Hematopoietic multipotent progenitor cell treated with erythropoietin and hydrocortisone succinate and interleukin-3 and kit ligand, for 17 days (in vitro differentiated cells): ENCODE results near the gene HINFP.

Experiments used
- DNase-seq: peaks from one replicate; pipeline ENCODE4 v3.0.0-alpha.2; 2015; ENCODE audit warnings: low spot score

Gene HINFP, protein sequence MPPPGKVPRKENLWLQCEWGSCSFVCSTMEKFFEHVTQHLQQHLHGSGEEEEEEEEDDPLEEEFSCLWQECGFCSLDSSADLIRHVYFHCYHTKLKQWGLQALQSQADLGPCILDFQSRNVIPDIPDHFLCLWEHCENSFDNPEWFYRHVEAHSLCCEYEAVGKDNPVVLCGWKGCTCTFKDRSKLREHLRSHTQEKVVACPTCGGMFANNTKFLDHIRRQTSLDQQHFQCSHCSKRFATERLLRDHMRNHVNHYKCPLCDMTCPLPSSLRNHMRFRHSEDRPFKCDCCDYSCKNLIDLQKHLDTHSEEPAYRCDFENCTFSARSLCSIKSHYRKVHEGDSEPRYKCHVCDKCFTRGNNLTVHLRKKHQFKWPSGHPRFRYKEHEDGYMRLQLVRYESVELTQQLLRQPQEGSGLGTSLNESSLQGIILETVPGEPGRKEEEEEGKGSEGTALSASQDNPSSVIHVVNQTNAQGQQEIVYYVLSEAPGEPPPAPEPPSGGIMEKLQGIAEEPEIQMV

DNA sequence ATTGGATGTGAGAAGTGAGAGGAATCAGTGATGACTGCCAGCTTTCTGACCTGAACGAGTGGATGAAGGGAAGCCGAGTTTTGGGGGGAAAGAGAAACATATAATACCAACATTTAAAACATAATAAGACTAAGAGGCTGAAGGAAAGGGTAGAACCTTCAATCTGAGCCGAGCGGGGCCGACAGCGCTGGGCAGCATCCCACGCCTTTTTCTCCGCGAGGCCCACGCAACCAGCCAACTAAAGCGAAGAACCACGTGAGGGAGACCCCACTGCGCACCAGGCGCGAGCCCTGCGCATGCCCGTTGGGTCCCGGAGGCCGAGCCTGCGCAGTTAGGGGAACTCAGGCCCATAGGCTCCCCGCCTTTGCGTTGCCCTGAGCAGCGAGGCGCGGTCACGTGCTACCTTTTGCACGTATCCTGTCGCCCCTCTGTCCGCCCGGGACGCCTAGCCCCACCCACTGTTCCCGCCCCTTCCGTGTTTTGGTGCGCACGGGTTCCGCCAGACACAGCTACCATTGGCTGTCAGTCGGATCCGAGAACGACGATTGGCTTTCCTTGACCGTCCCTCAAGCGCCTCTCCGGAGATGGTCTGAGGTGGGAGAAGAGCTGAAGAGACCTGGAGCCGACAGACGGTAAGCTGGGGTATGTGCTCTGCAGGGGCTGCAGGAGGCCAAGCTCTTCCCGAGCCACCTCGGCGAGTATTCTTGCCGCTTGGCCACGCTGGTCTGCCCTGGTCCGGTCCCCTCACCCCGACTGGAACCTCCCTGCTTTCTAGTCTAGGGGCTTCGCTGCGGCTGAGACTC lies at the start of gene HINFP:
Gene HINFP, plus strand, starts transcription at position 573 of the 803 bp plus-strand sequence. CDS start 5,365 bp downstream, outside the sequence.
- DNase-seq: peak; percentile 99

DNA sequence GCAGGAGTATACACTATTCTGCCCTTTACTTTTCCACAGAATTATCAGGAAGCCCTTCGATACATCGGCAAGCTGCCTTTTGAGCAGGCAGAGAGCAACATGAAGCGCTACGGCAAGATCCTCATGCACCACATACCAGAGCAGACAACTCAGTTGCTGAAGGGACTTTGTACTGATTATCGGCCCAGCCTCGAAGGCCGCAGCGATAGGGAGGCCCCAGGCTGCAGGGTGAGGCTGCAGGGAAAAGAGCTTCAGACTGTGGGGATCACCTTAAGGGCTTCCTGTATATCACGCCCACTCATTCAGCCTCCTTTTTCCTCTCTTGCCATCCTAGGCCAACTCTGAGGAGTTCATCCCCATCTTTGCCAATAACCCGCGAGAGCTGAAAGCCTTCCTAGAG lies 43.5 kb upstream of the HINFP start:
- no peak for DNase-seq

DNA sequence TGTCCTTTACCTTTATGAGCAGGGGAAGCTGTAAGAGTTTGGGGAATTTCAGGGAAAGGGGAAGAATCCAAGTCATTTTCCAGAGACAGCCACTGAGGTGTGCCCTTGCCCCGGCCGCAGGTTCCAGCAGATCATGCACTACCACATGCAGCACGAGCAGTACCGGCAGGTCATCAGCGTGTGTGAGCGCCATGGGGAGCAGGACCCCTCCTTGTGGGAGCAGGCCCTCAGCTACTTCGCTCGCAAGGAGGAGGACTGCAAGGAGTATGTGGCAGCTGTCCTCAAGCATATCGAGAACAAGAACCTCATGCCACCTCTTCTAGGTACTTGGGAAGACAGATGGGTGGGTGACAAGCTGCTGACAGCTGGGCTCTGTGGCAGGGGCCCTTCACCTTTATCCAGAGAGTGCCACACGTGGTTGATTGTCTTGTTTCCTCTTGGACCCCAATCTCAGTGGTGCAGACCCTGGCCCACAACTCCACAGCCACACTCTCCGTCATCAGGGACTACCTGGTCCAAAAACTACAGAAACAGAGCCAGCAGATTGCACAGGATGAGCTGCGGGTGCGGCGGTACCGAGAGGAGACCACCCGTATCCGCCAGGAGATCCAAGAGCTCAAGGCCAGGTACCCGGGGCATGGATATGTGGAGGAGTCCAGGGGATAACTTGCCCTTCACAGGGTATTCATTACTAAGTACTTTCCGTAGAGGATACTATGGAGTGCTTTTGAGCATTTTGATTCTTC lies 42.5 kb upstream of the HINFP start:
- DNase-seq: no peak

DNA sequence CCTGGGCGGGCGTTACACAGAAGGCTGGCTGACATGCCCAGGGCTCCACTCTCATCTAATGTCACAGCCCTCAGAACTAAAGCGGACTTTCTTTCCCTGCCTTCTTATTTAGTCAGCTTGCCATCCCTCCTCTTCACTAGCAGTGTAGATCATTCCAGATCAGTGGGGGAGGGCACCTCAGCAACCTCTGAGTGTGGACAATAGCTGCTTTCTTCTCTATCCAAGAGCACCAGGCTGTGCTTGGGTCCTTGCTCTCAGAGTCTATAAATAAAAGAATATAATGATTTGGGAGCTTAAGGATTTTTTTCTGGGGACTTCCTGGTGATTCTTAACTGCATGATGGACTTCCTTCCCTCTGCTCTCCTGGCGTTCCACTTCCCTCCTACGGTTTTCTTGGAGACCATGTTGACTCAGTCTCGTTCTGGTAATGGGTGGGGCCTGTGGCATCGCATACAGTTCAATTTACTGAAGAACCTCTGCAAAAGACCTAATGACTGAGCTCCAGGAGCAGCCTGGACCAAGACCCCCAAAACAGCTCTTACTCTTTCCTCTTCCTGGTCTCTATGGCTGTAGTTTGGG lies 39.6 kb upstream of the HINFP start:
- DNase-seq: no peak

DNA sequence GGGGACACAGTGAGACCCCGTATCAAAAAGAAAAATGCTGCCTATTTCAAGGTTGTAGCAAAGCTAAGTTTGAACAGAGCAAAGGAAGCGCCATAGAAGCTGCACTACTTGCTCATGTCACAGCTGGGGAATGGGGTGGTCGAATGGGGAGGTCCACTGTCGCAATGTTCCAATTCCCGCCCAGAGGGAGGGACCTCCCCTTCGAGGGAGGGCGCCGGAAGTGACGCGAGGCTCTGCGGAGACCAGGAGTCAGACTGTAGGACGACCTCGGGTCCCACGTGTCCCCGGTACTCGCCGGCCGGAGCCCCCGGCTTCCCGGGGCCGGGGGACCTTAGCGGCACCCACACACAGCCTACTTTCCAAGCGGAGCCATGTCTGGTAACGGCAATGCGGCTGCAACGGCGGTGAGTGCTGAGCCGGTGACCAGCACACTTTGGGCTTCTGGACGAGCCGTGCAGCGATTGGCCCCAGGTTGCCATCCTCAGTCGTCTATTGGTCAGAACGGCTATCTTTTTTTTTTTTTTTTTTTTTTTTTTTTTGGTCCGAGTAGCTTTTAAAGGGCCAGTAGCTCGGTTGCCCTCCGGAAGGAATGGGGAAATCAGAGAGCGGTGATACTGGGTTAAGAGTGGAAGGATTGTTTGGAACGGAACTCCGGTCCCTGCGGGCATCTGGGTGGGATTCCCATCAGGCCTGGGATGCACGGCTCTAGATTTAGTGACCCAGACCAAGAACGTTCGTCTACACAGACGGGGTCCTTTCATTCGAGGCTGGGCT lies 36.5 kb upstream of the HINFP start, which contains the start of gene HMBS:
Gene HMBS, plus strand, starts transcription at position 219 of the 774 bp plus-strand sequence. Its CDS starts 153 bp downstream, at position 372.
- peak; percentile 94 for DNase-seq

DNA sequence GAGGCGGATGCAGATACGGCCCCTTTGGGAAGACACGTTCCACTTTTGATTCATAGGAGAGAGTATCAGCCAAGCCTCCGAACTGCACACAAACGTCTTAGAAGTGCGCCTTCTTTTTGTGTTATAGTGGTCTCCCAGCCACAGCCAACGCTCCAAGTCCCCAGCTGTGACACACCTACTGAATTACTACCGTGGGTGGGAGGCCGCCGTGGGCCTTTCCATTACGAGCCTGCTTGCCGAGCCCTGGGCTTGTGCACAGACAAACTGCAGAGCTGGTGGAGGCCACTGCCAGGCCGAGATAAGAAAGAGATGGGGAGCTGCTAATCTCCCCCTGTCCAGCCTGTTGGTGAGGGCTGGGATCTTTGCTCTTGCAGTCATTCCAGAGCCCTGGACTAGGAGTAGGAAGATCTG lies 35.9 kb upstream of the HINFP start:
- peak; percentile 89 for DNase-seq

DNA sequence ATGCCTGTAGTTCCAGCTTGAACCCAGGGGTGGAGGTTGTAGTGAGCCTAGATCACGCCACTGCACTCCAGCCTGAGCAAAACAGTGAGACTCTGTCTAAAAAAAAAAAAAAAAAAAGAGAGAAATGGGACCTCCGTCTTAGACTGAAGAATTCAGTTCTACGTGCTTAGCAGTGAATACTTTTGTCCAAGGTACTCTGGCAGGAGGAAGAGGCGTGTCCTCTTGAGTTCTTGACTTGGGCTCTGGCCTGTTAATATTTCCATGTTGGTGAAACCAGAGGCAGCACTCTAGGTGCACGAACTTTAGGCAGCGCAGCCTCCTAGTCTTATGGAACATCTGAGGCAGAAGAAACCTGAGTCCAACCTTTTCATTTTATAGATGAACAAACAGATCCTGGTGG lies 34.3 kb upstream of the HINFP start:
- DNase-seq: no peak

DNA sequence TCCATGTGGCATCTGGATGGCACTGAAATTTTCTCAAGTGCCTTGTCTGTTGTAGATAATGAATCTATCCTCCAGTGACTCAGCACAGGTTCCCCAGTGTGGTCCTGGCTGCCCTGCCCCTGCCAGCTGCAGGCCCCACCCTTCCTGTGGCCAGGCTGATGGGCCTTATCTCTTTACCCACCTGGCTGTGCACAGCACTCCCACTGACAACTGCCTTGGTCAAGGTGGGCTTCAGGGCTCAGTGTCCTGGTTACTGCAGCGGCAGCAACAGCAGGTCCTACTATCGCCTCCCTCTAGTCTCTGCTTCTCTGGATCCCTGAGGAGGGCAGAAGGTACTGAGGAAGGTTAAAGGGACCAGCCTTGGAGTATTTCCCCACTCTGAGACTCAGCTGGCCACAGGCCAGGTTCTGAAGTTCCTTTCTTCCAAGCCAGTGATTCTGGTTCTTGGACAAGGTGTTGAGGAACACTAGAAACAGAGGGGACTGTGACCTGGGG lies 33.6 kb upstream of the HINFP start:
- DNase-seq: peak; percentile 97

DNA sequence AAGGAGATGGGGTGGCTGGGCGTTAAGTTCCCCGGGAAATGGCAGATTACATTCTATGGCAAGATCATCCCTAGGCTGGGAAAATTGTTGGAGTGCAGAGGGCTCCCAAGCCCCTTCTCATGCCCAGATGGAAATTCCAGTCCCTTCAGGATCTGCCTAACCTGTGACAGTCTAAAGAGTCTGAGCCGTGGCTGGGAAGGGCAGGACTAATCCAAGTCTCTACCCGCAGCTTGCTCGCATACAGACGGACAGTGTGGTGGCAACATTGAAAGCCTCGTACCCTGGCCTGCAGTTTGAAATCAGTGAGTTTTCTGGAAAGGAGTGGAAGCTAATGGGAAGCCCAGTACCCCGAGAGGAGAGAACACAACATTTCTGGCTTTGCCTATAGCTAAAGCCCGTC lies 33.0 kb upstream of the HINFP start:
- DNase-seq: peak; percentile 66

DNA sequence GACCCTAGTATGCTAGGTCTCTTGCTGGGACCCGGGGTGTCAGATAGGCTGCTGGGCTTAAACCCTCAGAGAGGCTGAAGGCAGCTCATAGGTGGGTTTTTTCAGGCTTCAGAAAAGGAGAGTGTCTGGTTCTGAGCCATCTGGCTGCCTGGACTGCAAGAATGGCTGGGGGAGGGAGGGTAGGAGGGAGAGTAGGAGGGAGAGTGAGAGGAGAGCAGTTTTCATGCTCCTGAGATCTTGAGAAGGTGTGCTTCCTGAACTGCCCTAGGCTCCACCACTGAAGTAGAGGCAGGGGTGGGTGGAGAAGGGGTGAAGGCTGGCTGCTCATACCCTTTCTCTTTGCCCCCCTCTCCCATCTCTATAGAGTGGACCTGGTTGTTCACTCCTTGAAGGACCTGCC lies 32.1 kb upstream of the HINFP start:
- DNase-seq: no peak

DNA sequence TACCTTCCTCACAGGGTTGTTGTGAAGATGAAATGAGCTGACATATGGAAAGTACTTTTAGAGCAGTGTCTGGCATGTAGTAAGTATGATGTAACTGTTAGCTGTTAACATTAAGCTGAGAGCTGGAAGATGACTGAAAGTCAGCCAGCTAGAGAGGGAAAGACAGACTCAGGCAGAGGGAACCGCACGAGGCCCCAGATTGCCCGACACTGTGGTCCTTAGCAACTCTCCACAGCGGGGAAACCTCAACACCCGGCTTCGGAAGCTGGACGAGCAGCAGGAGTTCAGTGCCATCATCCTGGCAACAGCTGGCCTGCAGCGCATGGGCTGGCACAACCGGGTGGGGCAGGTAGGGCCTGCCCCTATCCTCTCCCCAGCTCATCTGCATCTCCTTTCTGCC lies 30.2 kb upstream of the HINFP start:
- peak; percentile 66 for DNase-seq

DNA sequence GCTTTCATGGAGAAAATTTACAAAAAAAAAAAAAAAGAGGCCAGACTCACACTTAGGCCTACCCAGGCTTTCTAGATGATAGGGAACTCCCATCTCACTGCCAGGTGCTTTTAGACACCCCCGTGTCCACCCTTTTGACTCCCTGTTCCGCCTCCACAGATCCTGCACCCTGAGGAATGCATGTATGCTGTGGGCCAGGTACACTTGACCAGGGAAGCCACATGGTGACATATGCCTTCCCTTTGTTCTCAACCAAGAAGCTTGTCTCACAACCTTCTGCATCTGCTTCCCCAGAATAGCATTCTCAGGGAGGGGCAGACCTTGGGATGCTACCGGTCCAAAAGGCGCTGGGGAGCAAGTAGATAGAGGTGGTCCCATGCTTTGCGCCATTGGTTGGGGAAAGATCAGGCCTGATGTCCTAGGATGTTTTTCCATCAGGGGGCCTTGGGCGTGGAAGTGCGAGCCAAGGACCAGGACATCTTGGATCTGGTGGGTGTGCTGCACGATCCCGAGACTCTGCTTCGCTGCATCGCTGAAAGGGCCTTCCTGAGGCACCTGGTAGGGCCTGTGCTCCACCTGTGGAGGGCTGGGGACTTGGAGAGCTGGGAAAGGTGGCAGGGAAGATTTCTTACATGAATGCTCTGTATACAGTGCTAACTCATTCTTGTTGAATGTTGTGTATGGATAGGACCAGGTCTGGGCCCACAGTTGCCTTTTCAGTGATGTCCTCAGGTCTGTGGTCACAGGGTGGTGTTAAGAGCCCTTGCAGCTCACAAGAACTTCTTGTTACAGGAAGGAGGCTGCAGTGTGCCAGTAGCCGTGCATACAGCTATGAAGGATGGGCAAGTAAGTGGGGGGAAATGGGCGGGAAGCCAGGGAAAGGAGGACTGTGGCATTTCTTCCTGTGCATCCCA lies 29.2 kb upstream of the HINFP start:
- peak; percentile 64 for DNase-seq

DNA sequence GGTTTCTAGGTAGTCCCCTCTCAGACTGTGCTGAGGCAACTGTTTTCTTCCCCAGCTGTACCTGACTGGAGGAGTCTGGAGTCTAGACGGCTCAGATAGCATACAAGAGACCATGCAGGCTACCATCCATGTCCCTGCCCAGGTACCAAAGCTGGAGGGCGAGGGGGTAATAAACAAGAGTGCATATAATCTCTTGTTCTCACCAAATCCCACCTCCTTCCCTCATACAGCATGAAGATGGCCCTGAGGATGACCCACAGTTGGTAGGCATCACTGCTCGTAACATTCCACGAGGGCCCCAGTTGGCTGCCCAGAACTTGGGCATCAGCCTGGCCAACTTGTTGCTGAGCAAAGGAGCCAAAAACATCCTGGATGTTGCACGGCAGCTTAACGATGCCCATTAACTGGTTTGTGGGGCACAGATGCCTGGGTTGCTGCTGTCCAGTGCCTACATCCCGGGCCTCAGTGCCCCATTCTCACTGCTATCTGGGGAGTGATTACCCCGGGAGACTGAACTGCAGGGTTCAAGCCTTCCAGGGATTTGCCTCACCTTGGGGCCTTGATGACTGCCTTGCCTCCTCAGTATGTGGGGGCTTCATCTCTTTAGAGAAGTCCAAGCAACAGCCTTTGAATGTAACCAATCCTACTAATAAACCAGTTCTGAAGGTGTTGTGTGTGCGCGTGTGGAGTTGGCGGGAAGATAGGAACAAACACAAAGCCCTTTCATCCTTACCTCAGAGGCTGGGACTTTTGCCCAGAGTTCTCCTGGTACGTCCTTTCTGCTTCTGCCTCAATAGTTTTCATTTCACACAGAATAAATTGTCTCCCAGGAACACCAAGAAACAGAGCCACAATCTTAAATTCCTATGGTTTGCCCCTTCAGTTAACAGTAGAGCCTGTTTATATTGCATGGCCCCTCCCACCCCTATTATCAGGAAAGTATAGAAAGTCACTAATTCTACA lies 28.2 kb upstream of the HINFP start:
- DNase-seq: peak; percentile 68

DNA sequence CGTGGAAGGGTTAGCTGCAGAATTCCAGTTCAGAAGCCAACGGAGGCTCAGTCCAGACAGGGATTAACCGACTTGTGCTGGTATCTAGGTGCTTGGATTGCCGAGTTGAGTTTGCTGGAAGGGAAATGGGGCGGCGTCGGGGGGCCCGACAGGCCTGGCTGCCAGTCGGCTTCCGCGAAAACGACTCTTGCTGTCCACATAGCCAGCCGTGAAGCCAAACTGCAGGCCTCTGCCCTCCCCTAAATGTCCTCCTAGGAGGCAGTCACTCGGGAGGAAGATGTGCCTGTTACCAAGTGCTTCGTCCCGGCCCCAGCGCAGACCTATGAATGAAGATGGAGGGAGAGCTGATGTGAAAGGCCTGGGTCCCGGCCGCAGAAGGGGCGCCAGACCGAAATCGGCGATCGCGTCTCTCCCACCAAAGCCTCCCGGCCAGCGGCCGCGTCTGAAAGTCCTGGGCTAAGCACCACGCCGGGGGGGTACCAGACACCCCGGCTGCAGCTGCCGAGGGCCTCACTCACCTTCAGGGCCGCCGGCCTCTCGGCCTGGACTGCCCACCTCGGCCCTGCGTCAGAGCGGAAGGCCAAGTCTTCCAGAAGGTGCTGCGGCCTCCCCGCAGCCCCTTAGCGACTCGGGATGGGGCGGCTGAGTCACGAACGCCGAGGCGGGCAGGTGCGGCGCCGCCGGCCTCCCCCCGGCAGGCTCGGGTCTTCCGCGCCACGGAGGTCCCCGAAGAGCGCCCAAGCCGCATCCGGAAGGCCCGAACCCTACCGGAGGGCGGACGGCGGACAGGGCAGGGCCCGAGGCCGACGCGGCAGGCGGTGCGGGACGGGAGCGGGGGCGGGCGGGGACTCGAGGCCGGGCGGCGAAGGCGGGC lies 27.2 kb upstream of the HINFP start:
- peak; percentile 79 for DNase-seq

DNA sequence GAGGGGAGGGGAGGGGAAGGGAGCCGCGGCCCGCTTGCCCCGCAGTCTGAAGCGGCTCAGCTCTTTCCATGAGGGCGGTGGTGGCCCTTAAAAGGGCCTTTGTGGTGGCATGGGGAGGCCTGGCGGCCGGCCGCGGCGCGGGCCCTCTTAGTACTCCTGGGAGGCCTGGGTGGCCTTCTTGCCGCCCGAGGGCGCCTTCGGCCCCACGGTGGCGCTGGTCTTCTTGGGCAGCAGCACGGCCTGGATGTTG lies 26.6 kb upstream of the HINFP start:
- DNase-seq: peak; percentile 93

DNA sequence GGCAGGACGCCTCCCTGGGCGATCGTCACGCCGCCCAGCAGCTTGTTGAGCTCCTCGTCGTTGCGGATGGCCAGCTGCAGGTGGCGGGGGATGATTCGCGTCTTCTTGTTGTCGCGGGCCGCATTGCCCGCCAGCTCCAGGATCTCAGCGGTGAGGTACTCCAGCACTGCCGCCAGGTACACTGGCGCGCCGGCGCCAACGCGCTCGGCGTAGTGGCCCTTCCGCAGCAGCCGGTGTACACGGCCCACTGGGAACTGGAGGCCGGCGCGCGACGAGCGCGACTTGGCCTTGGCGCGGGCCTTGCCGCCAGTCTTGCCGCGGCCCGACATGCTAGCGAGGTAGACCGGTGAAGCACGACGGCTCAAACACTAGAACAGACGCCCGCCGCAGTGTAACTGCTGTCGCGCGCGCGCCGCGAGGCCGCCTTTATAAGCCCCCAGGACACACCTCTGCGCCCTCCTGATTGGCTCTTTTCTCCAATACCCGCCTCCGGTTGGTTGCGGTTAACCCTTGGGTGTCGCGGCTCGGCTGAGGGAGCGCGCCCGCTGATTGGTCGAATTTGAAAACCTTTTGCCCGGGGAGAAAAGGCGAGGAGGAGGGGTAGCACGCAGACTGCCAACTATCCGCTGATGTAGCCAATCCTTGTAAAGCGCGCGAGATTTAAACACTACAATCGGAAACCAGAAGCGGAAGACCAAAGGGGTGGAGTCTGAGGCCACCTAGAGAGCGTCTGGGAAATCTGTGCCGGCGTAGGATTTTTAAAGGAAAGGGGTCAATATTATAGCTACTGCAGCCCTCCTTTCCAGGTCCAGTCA lies 26.1 kb upstream of the HINFP start:
- DNase-seq: peak; percentile 100

DNA sequence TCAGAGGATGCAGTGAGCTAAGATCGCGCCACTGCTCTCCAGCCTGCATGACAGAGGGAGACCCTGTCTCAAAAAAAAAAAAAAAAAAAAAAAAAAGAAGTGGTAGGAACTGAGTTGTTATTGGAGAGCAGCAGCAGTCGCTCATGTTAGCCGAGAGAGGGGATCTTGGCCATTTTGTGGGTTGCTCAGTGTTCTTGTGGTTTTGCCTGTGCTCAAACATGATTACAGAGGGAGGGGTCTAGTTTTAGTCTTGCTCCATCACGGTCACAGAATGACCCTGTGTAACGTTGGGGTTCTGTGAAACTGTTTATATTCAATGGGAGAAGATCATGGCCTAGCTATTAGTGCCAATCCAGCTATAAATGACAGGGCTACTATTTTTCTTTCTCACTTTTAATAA lies 21.7 kb upstream of the HINFP start:
- no peak for DNase-seq
